ENCODE data around the gene TMSB4X.

- TF ChIP-seq, protein P1, sequence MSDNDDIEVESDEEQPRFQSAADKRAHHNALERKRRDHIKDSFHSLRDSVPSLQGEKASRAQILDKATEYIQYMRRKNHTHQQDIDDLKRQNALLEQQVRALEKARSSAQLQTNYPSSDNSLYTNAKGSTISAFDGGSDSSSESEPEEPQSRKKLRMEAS (IDR thresholded peaks at IDR 0.05; ENCODE audit: low read depth) = no peak
- TF ChIP-seq SIN3A (IDR thresholded peaks at IDR 0.05; ENCODE audit: borderline replicate concordance, low read depth, low read length) (no peak), GABPA (IDR thresholded peaks at IDR 0.05; ENCODE audit: low read depth) (no peak), ZBTB33 (IDR thresholded peaks at IDR 0.05; ENCODE audit: borderline replicate concordance, low read depth) (no peak), EP300 (IDR thresholded peaks at IDR 0.05; ENCODE audit: borderline replicate concordance in 1 of 2, low read depth in 1 of 2, low read length in 1 of 2) (no peak), JUND (IDR thresholded peaks at IDR 0.05) (no peak), POLR2AphosphoS5 (IDR thresholded peaks at IDR 0.05; ENCODE audit: low read depth, low read length) (no peak), YY1 (IDR thresholded peaks at IDR 0.05; ENCODE audit: low read depth) (no peak), EZH2phosphoT487 (IDR thresholded peaks at IDR 0.05; ENCODE audit: borderline replicate concordance, low read depth) (no peak), RCOR1 (IDR thresholded peaks at IDR 0.05; ENCODE audit: low read length) (no peak)
- TF ChIP-seq, protein P2, sequence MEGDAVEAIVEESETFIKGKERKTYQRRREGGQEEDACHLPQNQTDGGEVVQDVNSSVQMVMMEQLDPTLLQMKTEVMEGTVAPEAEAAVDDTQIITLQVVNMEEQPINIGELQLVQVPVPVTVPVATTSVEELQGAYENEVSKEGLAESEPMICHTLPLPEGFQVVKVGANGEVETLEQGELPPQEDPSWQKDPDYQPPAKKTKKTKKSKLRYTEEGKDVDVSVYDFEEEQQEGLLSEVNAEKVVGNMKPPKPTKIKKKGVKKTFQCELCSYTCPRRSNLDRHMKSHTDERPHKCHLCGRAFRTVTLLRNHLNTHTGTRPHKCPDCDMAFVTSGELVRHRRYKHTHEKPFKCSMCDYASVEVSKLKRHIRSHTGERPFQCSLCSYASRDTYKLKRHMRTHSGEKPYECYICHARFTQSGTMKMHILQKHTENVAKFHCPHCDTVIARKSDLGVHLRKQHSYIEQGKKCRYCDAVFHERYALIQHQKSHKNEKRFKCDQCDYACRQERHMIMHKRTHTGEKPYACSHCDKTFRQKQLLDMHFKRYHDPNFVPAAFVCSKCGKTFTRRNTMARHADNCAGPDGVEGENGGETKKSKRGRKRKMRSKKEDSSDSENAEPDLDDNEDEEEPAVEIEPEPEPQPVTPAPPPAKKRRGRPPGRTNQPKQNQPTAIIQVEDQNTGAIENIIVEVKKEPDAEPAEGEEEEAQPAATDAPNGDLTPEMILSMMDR (IDR thresholded peaks at IDR 0.05) = no peak
Measured at GRCh38 chrX:12934850-12935249, 40.1 kb upstream of the TMSB4X start.
